GM21390 (cell line): ENCODE results near the gene GTPBP2.
A peak's percentile ranks its signal among the peaks of the same experiment; 100 is the strongest.

ENCODE experiments used
- ATAC-seq: cut with Tn5 transposase; IDR thresholded peaks from one replicate; pipeline ENCODE4 v1.9.1; 2021; ENCODE audit not compliant: unreplicated experiment

Gene GTPBP2, protein sequence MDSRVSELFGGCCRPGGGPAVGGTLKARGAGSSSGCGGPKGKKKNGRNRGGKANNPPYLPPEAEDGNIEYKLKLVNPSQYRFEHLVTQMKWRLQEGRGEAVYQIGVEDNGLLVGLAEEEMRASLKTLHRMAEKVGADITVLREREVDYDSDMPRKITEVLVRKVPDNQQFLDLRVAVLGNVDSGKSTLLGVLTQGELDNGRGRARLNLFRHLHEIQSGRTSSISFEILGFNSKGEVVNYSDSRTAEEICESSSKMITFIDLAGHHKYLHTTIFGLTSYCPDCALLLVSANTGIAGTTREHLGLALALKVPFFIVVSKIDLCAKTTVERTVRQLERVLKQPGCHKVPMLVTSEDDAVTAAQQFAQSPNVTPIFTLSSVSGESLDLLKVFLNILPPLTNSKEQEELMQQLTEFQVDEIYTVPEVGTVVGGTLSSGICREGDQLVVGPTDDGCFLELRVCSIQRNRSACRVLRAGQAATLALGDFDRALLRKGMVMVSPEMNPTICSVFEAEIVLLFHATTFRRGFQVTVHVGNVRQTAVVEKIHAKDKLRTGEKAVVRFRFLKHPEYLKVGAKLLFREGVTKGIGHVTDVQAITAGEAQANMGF

DNA sequence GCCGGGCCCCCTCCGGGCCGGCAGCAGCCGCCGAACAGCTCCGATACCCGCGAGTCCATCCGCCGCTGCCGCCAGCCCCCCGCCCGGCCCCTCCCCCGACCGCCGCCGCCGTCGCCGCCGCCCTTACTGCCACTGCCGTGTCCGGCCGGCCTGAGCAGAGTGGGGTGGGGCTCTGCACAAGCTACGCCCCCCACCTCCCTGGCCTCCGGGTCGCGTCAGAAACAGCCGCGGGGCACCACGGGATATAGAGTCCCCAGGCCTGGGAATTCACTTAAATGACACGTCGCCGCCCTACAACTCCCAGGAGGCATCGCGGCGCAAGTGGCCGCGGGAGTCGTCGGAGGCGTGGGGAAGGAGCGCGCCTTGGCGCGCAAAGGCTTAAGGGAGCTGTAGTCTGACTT, at the start of gene GTPBP2:
GTPBP2 (minus strand) TSS at position 161 of the 401 bp plus-strand sequence; CDS start at position 59, 102 bp downstream.
- peak; percentile 86 for ATAC-seq

DNA sequence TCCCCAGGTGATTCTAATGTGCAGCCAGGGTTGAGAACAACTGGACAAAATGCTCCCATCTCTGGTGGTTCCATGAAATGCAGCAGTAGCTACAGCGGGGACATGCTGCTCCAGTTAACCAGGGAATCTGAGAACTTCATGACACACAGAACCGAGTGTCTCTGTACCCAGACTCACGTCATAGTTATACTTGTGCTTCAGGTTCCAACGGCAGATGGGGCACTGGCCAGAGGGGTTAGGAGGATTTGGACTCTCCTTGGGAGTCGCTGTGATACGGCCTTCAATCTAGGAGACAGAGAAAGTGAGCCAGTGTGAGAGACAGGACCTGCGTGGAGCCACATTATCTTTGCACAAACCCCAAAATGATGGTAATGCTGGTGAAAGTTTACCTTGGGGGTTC, 49.3 kb upstream of the GTPBP2 start:
- ATAC-seq = no peak

DNA sequence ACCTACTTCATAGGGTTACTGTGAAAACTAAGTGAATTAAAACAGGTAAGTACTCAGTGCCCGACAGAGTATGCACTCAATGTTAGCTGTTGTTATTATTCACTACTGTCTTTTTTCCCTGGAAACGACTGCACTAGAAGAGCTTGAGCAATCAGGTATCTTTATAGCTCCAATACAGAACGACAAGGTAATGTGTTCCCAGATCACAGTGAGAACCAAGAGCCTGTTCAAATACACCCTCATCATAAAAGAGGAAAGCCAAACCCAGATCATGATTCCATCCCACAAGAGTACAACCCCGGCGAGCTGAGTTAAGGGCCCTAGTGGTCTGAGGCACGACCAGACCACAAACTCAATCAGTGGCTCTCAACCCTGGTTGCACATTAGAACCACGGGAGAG, 48.7 kb upstream of the GTPBP2 start:
- ATAC-seq = no peak

DNA sequence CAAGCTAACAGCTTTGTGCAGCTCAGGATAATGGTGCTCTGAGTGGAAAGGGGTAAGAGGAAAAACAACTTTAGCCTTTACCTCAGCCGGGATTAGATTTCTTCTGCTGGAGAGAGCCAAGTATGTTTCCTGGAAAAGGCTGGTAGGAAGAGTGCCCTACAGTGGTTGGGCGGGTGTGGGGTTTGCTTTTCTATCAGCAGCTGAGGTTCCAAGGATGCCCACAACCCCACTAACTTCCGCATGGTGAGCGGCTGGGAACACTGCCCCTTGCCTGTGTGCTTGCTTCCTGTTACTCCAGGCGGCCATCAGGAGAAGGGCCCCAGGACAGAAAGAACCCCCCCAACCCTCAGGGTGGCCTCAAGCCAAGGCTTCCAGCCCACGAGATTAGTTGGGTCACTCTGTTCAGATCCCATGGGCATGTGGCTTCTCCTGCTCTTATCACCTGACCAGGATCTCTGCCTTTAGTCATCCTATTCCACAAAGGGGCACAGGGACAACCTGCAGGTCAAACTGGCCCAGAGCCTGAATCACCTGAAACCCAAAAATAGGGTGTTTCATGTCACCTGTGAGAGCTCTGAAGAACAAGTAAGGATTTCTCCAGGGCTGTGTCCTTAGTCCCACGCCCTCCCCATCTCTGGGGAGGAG, 48.0 kb upstream of the GTPBP2 start:
- ATAC-seq = no peak

DNA sequence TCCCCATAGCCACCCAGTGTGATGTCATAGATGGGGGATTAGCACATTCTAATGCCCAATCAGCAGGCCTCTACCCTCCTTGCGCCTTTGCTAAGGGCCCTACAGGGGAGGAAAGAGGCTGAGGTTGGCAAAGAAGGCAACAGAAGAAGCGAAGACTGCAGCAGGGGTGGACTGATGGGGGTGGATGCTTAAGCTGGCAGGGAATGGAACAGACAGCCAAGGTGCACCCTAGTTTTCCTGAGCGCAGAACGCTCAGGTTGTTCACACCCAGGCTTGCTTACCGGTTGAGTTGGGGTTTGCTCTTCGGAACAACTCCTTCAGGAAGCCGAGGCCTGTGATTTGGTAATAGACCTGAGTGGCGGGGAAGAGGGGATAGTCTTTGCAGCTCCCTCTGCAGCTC, 45.9 kb upstream of the GTPBP2 start:
- ATAC-seq = no peak

DNA sequence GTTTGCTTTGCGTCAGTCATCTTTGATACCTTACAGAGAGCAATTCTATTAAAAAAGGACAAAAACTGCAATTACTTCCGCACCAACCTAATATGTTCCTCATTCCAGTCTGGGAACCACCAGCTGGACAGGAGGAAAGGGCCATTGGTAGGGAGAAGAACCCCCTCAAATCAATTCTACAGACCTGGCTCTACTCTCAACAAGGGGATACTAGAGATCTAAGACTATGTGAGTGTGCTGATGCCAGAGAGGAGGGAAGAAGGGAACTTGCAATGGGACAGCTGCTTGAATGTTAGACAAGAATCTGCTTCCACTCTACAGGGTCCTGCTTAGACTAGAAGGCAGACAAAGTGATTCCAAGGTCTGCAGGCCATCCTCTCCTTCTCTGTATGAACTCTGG, 45.2 kb upstream of the GTPBP2 start:
- ATAC-seq = no peak

DNA sequence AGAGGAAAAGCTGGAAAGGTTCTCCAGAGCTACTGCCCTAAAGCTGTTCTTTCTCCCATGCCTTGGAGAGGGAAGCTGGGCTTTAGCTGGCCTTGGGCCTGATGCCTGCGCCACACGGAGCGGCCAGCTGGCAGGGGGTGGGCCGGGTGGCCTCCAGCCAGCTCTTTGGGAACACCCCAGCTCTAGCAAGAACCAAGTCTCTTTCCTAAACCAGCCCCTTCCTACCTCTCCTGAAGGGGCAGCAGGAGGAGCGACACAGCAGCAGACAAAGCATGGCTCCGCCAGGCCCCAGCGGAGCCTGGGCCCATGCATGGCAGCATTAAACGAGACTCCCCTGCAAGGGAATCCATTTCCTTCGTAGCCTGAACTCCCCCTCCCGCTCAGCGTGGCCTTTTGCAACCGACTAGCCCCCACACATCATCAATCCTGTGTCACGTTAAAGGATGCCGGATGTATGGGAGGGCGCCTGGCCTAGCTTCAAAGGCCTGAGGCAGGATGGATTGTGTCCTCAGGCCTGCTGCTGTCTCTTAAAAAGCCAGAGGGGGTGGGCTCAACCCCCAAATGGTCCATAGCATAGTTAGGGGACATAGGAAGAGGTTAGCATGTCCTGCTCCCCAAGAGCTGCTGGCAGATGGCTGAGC, 44.5 kb upstream of the GTPBP2 start:
- ATAC-seq = no peak

DNA sequence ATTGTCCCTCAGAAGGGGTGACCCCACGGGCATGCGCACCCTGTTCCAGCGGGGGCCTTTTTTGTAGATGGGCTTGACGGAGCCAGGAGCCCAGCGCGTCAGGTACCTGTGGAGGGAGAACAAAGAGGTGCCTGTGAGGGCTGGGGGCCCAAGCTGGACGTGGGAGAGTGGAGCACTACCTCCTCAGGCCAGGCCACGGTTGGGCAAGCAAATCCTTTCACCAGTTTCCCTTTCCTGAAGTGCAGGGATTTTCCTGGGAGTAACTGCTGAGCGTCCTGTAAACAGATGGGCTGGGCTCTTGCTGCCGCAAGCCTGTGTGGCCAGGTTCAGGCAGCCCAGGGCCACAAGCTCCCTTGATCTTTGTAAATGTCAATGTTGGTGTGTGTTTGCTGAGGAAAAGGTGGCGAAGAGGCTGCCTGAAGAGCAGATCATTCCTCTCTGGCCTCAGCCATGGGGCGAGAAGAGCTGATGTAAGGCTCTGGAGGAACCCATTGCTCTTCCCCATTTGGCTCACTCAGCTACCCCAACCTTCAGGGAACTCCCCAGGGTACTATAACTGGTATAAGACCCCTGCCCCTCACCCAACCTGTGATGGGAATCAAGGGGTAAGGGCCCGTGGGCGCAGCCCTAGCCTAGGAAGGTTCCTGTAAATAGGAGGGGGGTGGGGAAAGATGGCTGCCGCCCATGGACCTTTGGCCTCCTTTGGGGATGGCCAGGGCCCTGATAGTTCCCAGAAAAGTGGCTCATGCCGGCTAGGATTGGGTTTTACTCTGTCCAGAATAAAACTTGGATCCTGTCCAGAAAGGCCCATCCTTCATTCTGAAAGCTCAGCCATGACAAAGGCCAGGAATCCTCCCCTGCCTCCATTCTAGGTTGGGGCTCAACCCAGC, 43.0 kb upstream of the GTPBP2 start:
- no peak for ATAC-seq

DNA sequence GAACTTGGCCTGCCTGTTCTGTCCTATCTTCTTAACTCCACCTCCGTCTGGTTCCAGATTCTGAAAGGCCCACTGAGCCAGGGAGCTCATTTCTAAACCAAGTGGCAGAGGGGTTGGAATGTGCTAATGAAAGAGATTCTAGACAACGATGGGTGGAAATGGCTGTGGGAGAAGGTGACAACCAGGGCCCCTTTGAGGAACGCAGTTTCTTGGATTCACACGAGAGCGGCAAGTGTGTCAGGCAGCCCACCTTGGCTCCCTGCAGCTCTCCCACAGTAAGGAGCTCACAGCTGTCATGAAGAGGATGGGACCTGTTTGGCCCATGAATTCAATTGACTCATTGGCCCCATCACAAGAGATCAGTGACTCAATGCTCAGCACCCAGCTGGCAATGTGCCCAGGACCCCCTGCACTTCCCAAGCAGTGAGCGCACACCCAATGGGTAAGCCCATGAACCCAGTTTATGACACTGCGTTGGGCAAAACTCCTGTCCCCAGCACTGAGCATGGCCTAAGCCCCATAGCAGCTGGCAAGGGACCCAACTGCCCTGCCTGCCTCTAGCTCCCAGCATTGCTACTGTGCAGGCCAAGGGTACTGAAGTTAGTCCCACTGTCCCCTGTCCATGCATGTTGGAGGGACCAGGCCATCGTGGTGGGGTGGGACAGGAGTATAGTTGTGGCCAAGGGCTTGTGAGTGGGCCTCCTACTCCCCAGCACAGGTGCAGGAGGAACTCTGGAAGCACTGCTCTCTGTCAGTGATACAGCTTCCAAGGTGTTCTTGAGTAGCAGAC, 42.1 kb upstream of the GTPBP2 start:
- no peak for ATAC-seq

DNA sequence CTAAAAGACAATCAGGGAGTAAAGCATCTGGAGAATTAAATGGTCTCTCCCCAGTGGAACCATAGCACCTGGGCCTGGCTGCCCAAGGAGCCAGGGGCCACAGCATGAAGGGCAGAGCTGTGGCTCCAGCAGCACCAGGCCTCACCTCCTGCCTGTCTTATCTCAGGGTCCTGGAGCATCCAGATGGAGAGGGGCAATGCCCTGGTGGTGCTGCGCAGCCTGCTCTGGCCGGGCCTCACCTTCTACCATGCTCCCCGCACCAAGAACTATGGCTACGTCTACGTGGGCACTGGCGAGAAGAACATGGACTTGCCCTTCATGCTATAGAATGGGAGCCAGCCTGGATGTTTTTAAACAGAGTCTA, 41.5 kb upstream of the GTPBP2 start:
- no peak for ATAC-seq

DNA sequence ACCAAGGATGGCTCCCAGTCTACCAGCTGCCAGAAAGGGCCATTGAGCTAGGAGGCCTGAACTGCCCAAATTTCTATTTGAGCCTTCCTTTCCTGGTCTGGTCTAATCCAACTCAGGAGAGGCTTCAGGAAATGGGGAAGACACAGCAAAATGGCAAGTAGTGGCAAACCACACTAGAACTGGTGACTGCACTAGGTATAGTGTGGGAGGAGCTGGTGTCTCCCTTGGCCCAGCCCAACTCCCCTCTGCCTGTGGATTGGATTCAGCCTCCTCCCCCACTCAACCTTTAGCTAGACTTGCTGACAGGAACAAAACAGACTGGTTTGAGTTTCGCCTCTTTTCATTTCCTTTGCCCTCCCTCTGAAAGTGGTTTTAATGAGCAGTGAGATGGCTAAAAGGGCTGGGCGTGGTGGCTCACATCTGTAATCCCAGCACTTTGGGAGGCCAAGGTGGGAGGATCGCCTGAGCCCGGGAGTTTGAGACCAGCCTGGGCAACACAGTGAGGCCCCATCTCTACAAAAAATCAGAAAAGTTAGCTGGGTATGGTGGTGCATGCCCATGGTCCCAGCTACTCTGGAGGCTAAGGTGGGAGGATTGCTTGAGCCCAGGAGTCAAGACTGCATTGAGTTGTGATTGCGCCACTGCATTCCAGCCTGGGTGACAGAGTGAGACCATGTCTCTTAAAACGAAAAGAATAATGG, 41.0 kb upstream of the GTPBP2 start:
- no peak for ATAC-seq

DNA sequence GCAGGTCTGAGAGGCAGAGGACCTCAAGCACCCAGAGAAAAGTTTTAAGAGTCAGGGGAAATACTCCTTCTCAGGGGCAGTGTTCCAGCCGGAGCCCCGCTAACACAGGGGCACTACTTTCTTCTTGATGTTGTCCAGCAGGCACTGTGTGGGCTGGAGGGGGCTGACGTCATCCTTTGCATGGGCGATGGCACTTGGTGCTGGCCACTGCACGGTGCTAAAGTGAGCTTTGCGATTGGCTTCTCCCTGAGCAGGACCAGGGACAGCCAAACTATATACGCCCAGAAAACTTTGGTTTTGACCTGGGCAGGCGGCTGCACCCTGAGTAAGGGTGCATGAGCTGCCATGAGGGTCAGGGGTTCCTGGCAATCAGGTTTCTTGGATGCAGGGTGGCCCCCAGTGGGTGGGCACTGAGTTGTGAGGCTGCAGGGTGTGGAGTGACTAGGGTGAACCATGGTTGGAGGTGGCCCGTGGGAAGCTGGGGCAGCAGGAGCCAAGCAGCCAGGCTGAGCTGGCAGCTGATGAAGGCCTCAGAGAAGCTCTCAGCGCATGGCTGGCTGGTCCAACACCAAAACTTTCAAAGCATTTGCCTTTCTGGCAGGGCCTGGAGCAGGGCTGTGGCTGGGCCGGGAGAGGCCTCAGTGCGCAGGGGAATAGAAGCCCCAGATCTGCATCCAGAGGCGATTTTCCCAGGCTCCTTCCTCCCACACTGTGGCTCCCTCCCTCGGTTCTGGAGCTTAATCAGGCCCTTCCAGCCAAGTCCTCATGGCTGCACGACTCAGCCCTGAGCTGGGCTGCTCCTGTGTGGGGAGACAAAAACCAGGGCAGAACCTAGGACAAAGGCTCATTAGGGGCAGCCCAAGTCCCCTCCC, 40.2 kb upstream of the GTPBP2 start:
- no peak for ATAC-seq

DNA sequence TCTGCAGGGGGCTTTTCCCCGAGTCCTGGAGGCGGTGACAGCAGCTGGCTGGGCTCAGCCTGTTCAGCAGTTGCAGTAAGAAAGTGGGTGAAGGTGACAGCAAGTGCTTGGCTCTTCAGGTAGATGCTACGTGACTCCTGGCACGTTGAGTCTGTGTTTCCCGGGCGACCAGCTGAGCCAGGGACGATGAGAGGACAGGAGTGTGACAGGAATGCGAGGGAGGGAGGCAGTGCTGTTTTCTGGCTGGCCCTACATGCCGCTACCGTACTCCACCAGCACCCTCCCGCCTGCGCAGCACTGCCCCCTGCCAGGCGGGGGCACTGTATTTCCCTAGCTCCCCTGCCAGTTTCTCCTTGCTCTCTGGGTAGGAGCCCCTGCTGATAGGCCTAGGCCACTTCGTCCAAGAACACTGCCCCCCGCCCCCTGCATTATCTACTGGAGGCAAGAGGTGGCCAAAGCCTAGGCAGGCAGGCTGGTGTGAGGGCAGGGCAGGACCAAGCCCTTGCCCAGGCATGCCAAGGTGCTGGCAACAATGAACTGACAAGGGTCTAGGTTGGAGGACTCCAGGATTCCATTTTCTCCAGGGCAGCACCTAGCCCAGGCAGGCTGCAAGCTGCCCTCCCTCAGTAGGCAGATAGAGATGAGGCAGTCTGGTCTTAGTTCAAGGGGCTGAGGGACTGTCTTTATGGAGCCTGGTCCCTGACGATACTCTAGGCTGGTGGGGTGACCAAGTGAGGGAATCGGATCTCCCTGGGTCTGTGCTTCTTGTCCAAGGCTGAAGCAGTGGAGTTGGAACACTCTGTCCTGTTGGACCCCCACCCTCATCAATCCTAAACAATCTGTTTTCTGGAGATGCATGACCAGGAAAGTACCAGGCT, 39.3 kb upstream of the GTPBP2 start:
- peak; percentile 42 for ATAC-seq

DNA sequence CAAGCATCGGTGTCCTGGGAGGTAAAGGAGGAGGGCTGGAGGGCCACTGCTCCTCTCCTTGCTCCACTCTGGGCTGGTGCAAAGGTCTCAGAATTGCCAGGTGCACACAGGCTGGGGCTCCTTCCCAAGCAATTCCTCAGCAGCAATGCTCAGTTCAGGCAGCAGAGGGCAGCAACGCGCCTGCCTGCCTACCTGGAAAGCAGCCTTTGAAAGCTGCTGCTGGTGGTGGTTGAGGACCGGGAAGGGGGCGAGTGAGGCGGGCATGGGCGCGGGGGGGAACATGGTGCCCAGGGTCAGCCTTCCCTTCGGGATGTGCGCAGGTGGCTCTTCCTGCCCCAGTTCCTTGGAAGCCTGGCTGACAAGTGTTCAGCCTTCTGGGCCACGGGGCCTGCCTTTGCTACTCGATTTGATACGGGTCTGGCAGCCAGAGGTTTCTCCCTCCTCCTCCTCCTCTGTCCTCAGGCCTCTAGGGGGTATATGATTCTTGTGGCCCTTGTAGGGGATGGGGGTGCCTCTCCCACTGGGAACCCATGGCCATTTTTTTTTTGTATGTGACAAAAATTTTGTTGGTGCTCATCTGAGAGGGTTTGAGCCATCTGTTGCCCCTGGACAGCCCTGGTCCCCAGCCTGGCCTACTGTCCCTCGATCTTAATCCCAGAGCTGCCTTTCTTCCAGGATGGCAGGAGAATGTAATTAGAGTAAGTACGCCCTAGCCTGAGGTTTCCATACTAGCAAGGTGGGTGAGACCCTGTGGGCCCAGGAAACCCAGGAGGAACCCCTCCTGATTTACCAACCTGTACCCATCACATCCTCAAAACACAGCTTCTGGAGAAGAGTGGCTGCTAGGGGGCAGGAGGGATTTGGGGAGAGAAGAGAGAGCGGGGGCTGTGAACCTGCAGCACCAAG, 38.4 kb upstream of the GTPBP2 start:
- peak; percentile 59 for ATAC-seq

DNA sequence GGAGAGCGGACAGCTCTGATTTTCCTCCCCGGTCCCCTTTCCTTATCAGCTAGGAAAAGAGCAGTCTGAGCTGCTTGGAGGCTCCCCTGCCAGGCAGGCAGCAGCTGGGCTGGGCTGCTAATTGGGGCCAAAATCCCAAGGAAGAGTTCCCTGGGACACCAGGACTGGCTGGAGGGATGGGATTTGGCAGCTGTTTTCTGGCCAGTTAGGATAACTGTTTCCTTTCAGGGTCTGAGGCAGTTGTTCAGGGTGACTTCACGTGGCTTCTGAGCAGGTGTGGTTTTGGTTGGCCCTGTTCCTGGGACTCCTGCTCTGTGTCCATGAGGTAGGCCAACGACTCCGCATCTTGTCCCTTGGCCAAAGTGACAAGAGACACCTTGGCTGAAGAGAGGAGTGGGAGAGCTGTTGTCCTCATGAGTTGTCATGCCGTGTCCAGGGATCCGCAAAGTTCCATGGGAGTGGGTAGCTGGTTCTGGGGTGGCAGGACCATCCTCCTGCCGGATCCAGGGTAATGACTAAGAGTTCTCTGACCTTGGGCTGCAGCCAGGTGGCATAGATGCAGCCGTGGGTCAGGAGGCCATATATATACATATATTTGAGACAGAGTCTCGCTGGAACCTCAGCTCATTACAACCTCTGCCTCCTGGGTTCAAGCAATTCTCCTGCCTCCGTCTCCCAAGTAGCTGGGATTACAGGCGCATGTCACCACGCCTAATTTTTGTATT, 37.3 kb upstream of the GTPBP2 start:
- no peak for ATAC-seq

DNA sequence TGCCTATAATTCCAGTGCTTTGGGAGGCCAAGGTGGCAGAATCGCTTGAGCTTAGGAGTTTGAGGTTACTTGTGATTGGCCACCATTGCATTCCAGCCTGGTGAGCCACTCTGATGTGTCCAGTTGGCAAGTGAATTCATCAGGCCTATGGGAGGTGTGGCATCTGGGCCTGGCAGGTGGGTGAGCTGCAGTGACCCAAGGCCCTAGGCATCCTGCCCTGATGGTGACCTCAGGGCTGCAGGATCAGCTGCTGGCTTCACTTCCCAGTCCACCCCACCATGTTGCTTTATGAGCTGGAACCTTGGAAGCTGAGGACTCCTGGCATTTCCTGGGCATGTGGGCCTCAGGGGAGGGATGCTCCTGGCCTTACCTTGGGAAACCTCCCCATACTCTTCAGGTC, 36.3 kb upstream of the GTPBP2 start:
- ATAC-seq = no peak
